GM10248 (cell line): ENCODE measurements around the gene CHAF1A.
A peak's percentile ranks its signal among the peaks of the same experiment; 100 is the strongest.

Experiments used
- CTCF ChIA-PET: fragments of 300-600 bp; sonication (Branson Sonifier 250); formaldehyde crosslinking; extraction: SDS; loops from one replicate; lab custom pipeline; 2021; ENCODE audit warnings: antibody characterized with exemption; lab: Yijun Ruan, JAX
- POLR2A ChIA-PET: fragments of 350-650 bp; sonication (Branson Sonifier 250); formaldehyde crosslinking; extraction: SDS; loops from one replicate; lab custom pipeline; 2020; ENCODE audit warnings: antibody characterized with exemption; lab: Yijun Ruan, JAX
- DNase-seq: peaks from one replicate; pipeline ENCODE4 v3.0.0; 2012; ENCODE audit errors: extremely low spot score
- CTCF ChIP-seq: IDR thresholded peaks from 2 replicates; pipeline ENCODE4 v1.5.1; 2012; ENCODE audit warnings: mild to moderate bottlenecking, low read depth; ENCODE audit errors: extremely low read depth, missing control alignments, control extremely low read depth

CHAF1A gene

GRCh38 chr19:4464815-4465581 is 62.6 kb downstream of the CHAF1A start:
- ChIA-PET POLR2A (no interaction called here), CTCF (interaction anchor here (0.8 to 1.2 kb wide), 2 partner anchors 10 to 60 kb away, joined by 3 read pairs; no protein-coding TSS in a partner anchor)
- no peak for DNase-seq
- no peak for TF ChIP-seq CTCF

- POLR2A ChIA-PET = no interaction called here
- no peak for DNase-seq
- no peak for TF ChIP-seq CTCF
- CTCF ChIA-PET = no interaction called here
These were observed 65.4 kb downstream of the CHAF1A start for GRCh38 chr19:4467835-4468234.

GRCh38 chr19:4471403-4472173 is 69.1 kb downstream of the CHAF1A start:
- peak; percentile 98 for DNase-seq
- no peak for TF ChIP-seq CTCF
- ChIA-PET POLR2A (interaction anchor here (0.5 to 1.5 kb wide), 5 partner anchors 10 to 162 kb away, joined by 3 to 6 read pairs (median 4); partner anchors contain the start of gene CHAF1A), CTCF (interaction anchor here (0.7 to 1.7 kb wide), 13 partner anchors 11 to 1521 kb away, joined by 3 to 10 read pairs (median 3); partner anchors contain the start of genes CHAF1A, FEM1A, PLIN5 and SH3GL1)

- no peak for DNase-seq
- TF ChIP-seq CTCF = no peak
- ChIA-PET CTCF (interaction anchor here (0.9 to 1.3 kb wide), 4 partner anchors 70 to 261 kb away, joined by 3 to 10 read pairs (median 4); partner anchors contain the start of genes CHAF1A and SH3GL1), POLR2A (no interaction called here)
These were observed 69.9 kb downstream of the CHAF1A start, which contains the start of gene HDGFL2 for GRCh38 chr19:4472174-4472974. HDGFL2 (plus strand) TSS chr19:4472297; CDS start chr19:4472351, 54 bp downstream.

- no peak for DNase-seq
- ChIA-PET CTCF (no interaction called here), POLR2A (no interaction called here)
- TF ChIP-seq CTCF = no peak
These were observed 70.7 kb downstream of the CHAF1A start for GRCh38 chr19:4473011-4473762.
